SK-MEL-5 (cell line): ENCODE results near the gene DTX1. TPM values are rescaled to one million over a fixed set of nuclear protein-coding genes. Genes with fewer than 3 reads are reported as not detected.
"Not testable (repeated sequence)": the region's sequence is repeated elsewhere in the genome, so short reads cannot be mapped to it uniquely, and the experiment has no call there.

Source experiments
- DNase-seq: peaks from one replicate; pipeline ENCODE4 v3.0.0-alpha.2; 2016; ENCODE audit warnings: low read depth, low spot score
- in situ Hi-C: cut with HindIII; loops from 2 replicates; pipeline ENCODE4 v1.10.0; 2016; ENCODE audit warnings: low sequenced_read_pairs, high pct_unique_total_duplicates, low pct_unique_long_range_greater_than_20kb
- total RNA-seq: library from RNA; depleted of rRNA; stranded (reverse); fragments of >200 nt; shearing (Covaris generic); gene quantifications from 2 replicates; pipeline ENCODE4 v1.2.3, GENCODE V29; 2014; rRNA removed

Gene DTX1
- total RNA-seq, 1 experiment from 2014 or later, result 0.95 TPM

GRCh38 chr12:113137861-113138783 is 81.6 kb downstream of the DTX1 start:
- no peak for DNase-seq
- in situ Hi-C loops, result no loop called here

GRCh38 chr12:113138826-113139225 is 82.3 kb downstream of the DTX1 start:
- no peak for DNase-seq
- in situ Hi-C loops, result no loop called here

- in situ Hi-C loops, result no loop called here
These were observed 84.2 kb downstream of the DTX1 start for GRCh38 chr12:113140706-113141105.

GRCh38 chr12:113141716-113142115 is 85.2 kb downstream of the DTX1 start:
- in situ Hi-C loops, result not testable (repeated sequence)

More at GRCh38 chr12:113140706-113141105, 84.2 kb downstream of the DTX1 start:
- no peak for DNase-seq

GRCh38 chr12:113142173-113142885 is 85.8 kb downstream of the DTX1 start:
- peak; percentile 96 for DNase-seq
- in situ Hi-C loops, result no loop called here

More at GRCh38 chr12:113141716-113142115, 85.2 kb downstream of the DTX1 start:
- not testable (repeated sequence) for DNase-seq

- no peak for DNase-seq
- in situ Hi-C loops, result no loop called here
These were observed 86.4 kb downstream of the DTX1 start for GRCh38 chr12:113142886-113143332.

GRCh38 chr12:113143959-113144358 is 87.4 kb downstream of the DTX1 start:
- no peak for DNase-seq
- in situ Hi-C loops, result no loop called here

GRCh38 chr12:113144806-113145205 is 88.3 kb downstream of the DTX1 start:
- in situ Hi-C loops, result no loop called here
- DNase-seq, result no peak

GRCh38 chr12:113145720-113146551 is 89.4 kb downstream of the DTX1 start:
- in situ Hi-C loops, result no loop called here
- no peak for DNase-seq

- in situ Hi-C loops, result no loop called here
These were observed 90.5 kb downstream of the DTX1 start for GRCh38 chr12:113146999-113147398.

More at GRCh38 chr12:113146999-113147398, 90.5 kb downstream of the DTX1 start:
- no peak for DNase-seq

Other genes with a start within 250 kb of the DTX1 start
- gene OAS1, start 149.8 kb upstream of the DTX1 start, total RNA-seq, result 3.6 and 4.8 TPM in 2 replicates
- gene OAS3, start 118.3 kb upstream of the DTX1 start, total RNA-seq, result 6.6 and 8.8 TPM in 2 replicates
- 1.3 and 1.9 TPM in 2 replicates for gene OAS2, start 78.2 kb upstream of the DTX1 start, total RNA-seq
- gene RASAL1, start 79.0 kb downstream of the DTX1 start, total RNA-seq, result 0.74 and 0.85 TPM in 2 replicates
- gene CFAP73, start 93.0 kb downstream of the DTX1 start, total RNA-seq, result not detected in 2 replicates
- 60.4 and 73.4 TPM in 2 replicates for gene DDX54, start 128.7 kb downstream of the DTX1 start, total RNA-seq
- gene RITA1, start 129.0 kb downstream of the DTX1 start, total RNA-seq, result 38.8 and 39.1 TPM in 2 replicates
- gene TPCN1, start 164.7 kb downstream of the DTX1 start, total RNA-seq, result 14.3 and 16.3 TPM in 2 replicates